ENCODE data around the gene NT5DC1. TPM values are rescaled to one million over a fixed set of nuclear protein-coding genes. Genes with fewer than 3 reads are reported as not detected.

NT5DC1 gene
- total RNA-seq, 4 donors from 2014 or later, result 7.0 to 15.4 (median 12.0) TPM

- Histone ChIP-seq H3K9me3 (no peaks in the 10 kb centered on the region), H3K36me3 (no peaks in the 10 kb centered on the region), H3K4me1 (no peaks in the 10 kb centered on the region), H3K4me3 (no peak overlapping the region), H3K27ac (no peak overlapping the region), H3K27me3 (no peaks in the 10 kb centered on the region)
- DNase-seq, result no peak
- intact Hi-C loops (cut with DNase I; ENCODE audit: low total_unique reads), result loop anchor here (5.0 kb wide), 1 partner anchor 35 kb away; no protein-coding TSS in a partner anchor
- no peak for ATAC-seq
- in situ Hi-C loops (cut with MboI; ENCODE audit: low sequenced_read_pairs in 4 of 4), result loop anchor here in 2 of 4 donors (5.0 to 25.0 kb wide), 2 partner anchors 235 to 245 kb away; partner anchors contain the start of gene TRAPPC3L (in 1 of the 2)
- TF ChIP-seq POLR2A (IDR thresholded peaks at IDR 0.05) (no peak), CTCF (IDR thresholded peaks at IDR 0.05 in 4 of 5, conservative IDR thresholded peaks at IDR 0.05 in 1 of 5) (no peak)
Measured at GRCh38 chr6:116291701-116292396, 191.2 kb downstream of the NT5DC1 start.

- Histone ChIP-seq H3K27me3 (no peaks in the 10 kb centered on the region), H3K36me3 (no peaks in the 10 kb centered on the region), H3K27ac (no peak overlapping the region), H3K4me3 (no peak overlapping the region), H3K9me3 (no peaks in the 10 kb centered on the region), H3K4me1 (no peaks in the 10 kb centered on the region)
- TF ChIP-seq CTCF (IDR thresholded peaks at IDR 0.05 in 4 of 5, conservative IDR thresholded peaks at IDR 0.05 in 1 of 5), result no peak
- no peak for TF ChIP-seq POLR2A (IDR thresholded peaks at IDR 0.05)
- DNase-seq (no peak), ATAC-seq (no peak)
- intact Hi-C loops (cut with DNase I; ENCODE audit: low total_unique reads) (loop anchor here (5.0 kb wide), 1 partner anchor 35 kb away; no protein-coding TSS in a partner anchor), in situ Hi-C loops (cut with MboI; ENCODE audit: low sequenced_read_pairs in 4 of 4) (loop anchor here in 2 of 4 donors (5.0 to 25.0 kb wide), 2 partner anchors 235 to 245 kb away; partner anchors contain the start of gene TRAPPC3L (in 1 of the 2))
Measured at GRCh38 chr6:116292553-116292952, 191.9 kb downstream of the NT5DC1 start.

- Histone ChIP-seq H3K9me3 (no peaks in the 10 kb centered on the region), H3K4me3 (no peak overlapping the region), H3K36me3 (no peaks in the 10 kb centered on the region), H3K4me1 (no peaks in the 10 kb centered on the region), H3K27ac (no peak overlapping the region), H3K27me3 (no peaks in the 10 kb centered on the region)
- intact Hi-C loops (cut with DNase I; ENCODE audit: low total_unique reads), result no loop called here
- TF ChIP-seq POLR2A (IDR thresholded peaks at IDR 0.05), result no peak
- TF ChIP-seq CTCF (IDR thresholded peaks at IDR 0.05 in 4 of 5, conservative IDR thresholded peaks at IDR 0.05 in 1 of 5), result no peak
- in situ Hi-C loops (cut with MboI; ENCODE audit: low sequenced_read_pairs in 4 of 4), result loop anchor here in 1 of 4 donors (25.0 kb wide), 1 partner anchor 239 kb away; the partner anchor contains the start of gene TRAPPC3L
- no peak for ATAC-seq
- DNase-seq, result no peak
Measured at GRCh38 chr6:116298273-116298672, 197.6 kb downstream of the NT5DC1 start.

- H3K4me1 ChIP-seq, result no peaks in the 10 kb centered on the region
- no peaks in the 10 kb centered on the region for H3K9me3 ChIP-seq
- H3K27me3 ChIP-seq, result no peaks in the 10 kb centered on the region
- no peak for TF ChIP-seq CTCF (IDR thresholded peaks at IDR 0.05 in 4 of 5, conservative IDR thresholded peaks at IDR 0.05 in 1 of 5)
- no peak for TF ChIP-seq POLR2A (IDR thresholded peaks at IDR 0.05)
- in situ Hi-C loops (cut with MboI; ENCODE audit: low sequenced_read_pairs in 4 of 4), result loop anchor here in 1 of 4 donors (25.0 kb wide), 1 partner anchor 238 kb away; the partner anchor contains the start of gene TRAPPC3L
- DNase-seq (no peak), ATAC-seq (no peak)
- no peak overlapping the region for H3K27ac ChIP-seq
- H3K4me3 ChIP-seq, result no peak overlapping the region
- H3K36me3 ChIP-seq, result no peaks in the 10 kb centered on the region
- intact Hi-C loops (cut with DNase I; ENCODE audit: low total_unique reads), result no loop called here
Measured at GRCh38 chr6:116298973-116299372, 198.3 kb downstream of the NT5DC1 start.

Other genes with a start within 250 kb of the NT5DC1 start
- gene FRK, start 40.0 kb upstream of the NT5DC1 start, total RNA-seq, result 1 to 10 TPM; 1.3 to 4.8 (median 1.7) TPM
- not detected for gene COL10A1, start 25.3 kb downstream of the NT5DC1 start, total RNA-seq
- 1 to 10 TPM; 2.8 to 4.8 (median 3.8) TPM for gene TSPYL4, start 153.2 kb downstream of the NT5DC1 start, total RNA-seq
- 100 to 1,000 TPM in 1 of 4 donors, 10 to 100 TPM in 3; 74.2 to 160 (median 81.2) TPM for gene TSPYL1, start 179.1 kb downstream of the NT5DC1 start, total RNA-seq